Fibroblast of lung (primary cell): ENCODE results near the gene PKD2L1. TPM values are rescaled to one million over a fixed set of nuclear protein-coding genes. Genes with fewer than 3 reads are reported as not detected.

Experiments used
- DNase-seq, 2 donors: peaks; one replicate each; pipeline versions ENCODE4 v3.0.0 to v3.0.0-alpha.2; 2010; ENCODE audit warnings: low read depth in 2 of 2
- H2AFZ ChIP-seq: 2 replicates; pipeline ENCODE4 v1.5.1; 2012; ENCODE audit warnings: low read length, control low read depth, inconsistent platforms
- H3K27ac ChIP-seq: 2 replicates; pipeline ENCODE4 v1.5.1; 2011; ENCODE audit warnings: low read length, control low read depth; ENCODE audit not compliant: insufficient read depth
- H3K27me3 ChIP-seq: 2 replicates; pipeline ENCODE4 v1.5.1; 2011; ENCODE audit warnings: mild to moderate bottlenecking, low read length; ENCODE audit not compliant: control insufficient read depth, insufficient read depth
- H3K36me3 ChIP-seq: 2 replicates; pipeline ENCODE4 v1.5.1; 2011; ENCODE audit warnings: low read length; ENCODE audit not compliant: control insufficient read depth, insufficient read depth
- H3K4me1 ChIP-seq: 2 replicates; pipeline ENCODE4 v1.5.1; 2011; ENCODE audit warnings: low read length; ENCODE audit not compliant: control insufficient read depth, insufficient read depth; ENCODE audit errors: extremely low read depth
- H3K4me2 ChIP-seq: 2 replicates; pipeline ENCODE4 v1.5.1; 2011; ENCODE audit warnings: low read length, control low read depth; ENCODE audit not compliant: insufficient read depth; ENCODE audit errors: extremely low read depth
- H3K4me3 ChIP-seq, 4 experiments: fragments of 200-600 bp in 1 of 4; sonication (generic) in 1 of 4; replicated peaks in 1 of 4; 2 replicates each; pipeline ENCODE4 v1.5.1; 2011 to 2016; ENCODE audit warnings: low read length in 4 of 4, low read depth in 3 of 4, mild to moderate bottlenecking in 3 of 4, control low read depth in 2 of 4, inconsistent platforms in 1 of 4, mixed read lengths in 1 of 4; ENCODE audit not compliant: insufficient read depth in 1 of 4; ENCODE audit errors: control extremely low read depth in 1 of 4
- H3K79me2 ChIP-seq: 2 replicates; pipeline ENCODE4 v1.5.1; 2012; ENCODE audit warnings: mild to moderate bottlenecking, low read length, inconsistent platforms; ENCODE audit not compliant: control insufficient read depth, insufficient read depth
- H3K9ac ChIP-seq: 2 replicates; pipeline ENCODE4 v1.5.1; 2011; ENCODE audit warnings: mild to moderate bottlenecking, low read length, control low read depth; ENCODE audit not compliant: insufficient read depth
- H3K9me3 ChIP-seq: 2 replicates; pipeline ENCODE4 v1.5.1; 2012; ENCODE audit warnings: low read depth, low read length; ENCODE audit not compliant: control insufficient read depth, insufficient read depth
- H4K20me1 ChIP-seq: 2 replicates; pipeline ENCODE4 v1.5.1; 2011; ENCODE audit warnings: low read length; ENCODE audit not compliant: control insufficient read depth, insufficient read depth; ENCODE audit errors: extremely low read depth
- EZH2 ChIP-seq: IDR thresholded peaks from 2 replicates; pipeline ENCODE4 v1.5.1; 2012; ENCODE audit warnings: low read length, control low read depth, mild to moderate bottlenecking; ENCODE audit errors: missing control alignments
- polyA plus RNA-seq, 2 donors: library from polyadenylated mRNA; depleted of rRNA in 1 of 2; stranded (reverse) in 1 of 2; unstranded in 1 of 2; fragments of >200 nt; gene quantifications; 2 replicates each; pipeline ENCODE4 v1.2.1, GENCODE V29; 2011 to 2012; ENCODE audit warnings: missing spikeins in 1 of 2
- total RNA-seq: library from RNA; depleted of rRNA; stranded (reverse); fragments of >200 nt; gene quantifications from 2 replicates; pipeline ENCODE4 v1.2.1, GENCODE V29; 2014
- TF ChIP-seq, protein P1 (sequence below), 2 donors: IDR thresholded peaks in 1 of 2; conservative IDR thresholded peaks in 1 of 2; 1 replicate in 1 of 2; 2 replicates in 1 of 2; pipeline ENCODE4 v1.5.1; 2011 to 2012; ENCODE audit warnings: low read length in 2 of 2, control low read depth in 1 of 2, inconsistent platforms in 1 of 2, low read depth in 1 of 2, mild to moderate bottlenecking in 1 of 2

PKD2L1 gene
- total and polyA plus RNA-seq, 2 donors (not counting 1 experiment from before 2014, with no cell fraction given) = not detected

DNA sequence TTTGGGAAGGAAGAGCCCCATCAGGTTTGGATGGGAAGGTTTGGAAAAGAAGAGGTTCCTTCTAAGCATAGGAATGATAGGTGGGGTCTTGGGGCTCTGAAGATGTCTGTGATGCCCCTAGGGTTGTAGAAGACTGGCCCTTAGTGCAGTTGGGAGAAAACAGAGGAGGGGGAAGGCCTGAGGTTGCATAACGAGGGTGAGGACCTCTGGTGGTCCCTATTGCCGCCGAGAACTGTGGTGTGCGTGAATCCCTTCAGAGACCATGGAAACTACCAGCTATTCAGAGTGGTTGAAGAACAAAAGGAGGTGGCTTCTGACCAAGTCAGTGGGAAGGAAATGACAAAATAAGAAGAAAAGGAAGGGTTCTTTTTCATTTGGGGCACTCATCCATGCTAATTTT lies 3.1 kb upstream of the PKD2L1 start:
- Histone ChIP-seq H4K20me1 (no peaks in the 10 kb centered on the region), H3K27ac (no peak overlapping the region), H3K4me2 (no peak overlapping the region), H3K27me3 (peaks cover 32% of the 10 kb centered on the region), H3K79me2 (no peaks in the 10 kb centered on the region), H3K9me3 (no peaks in the 10 kb centered on the region), H3K9ac (no peak overlapping the region), H3K36me3 (no peaks in the 10 kb centered on the region), H3K4me1 (no peaks in the 10 kb centered on the region), H2AFZ (no peak overlapping the region), H3K4me3 (no peak overlapping the region)
- no peak for TF ChIP-seq EZH2
- TF ChIP-seq, protein P1, sequence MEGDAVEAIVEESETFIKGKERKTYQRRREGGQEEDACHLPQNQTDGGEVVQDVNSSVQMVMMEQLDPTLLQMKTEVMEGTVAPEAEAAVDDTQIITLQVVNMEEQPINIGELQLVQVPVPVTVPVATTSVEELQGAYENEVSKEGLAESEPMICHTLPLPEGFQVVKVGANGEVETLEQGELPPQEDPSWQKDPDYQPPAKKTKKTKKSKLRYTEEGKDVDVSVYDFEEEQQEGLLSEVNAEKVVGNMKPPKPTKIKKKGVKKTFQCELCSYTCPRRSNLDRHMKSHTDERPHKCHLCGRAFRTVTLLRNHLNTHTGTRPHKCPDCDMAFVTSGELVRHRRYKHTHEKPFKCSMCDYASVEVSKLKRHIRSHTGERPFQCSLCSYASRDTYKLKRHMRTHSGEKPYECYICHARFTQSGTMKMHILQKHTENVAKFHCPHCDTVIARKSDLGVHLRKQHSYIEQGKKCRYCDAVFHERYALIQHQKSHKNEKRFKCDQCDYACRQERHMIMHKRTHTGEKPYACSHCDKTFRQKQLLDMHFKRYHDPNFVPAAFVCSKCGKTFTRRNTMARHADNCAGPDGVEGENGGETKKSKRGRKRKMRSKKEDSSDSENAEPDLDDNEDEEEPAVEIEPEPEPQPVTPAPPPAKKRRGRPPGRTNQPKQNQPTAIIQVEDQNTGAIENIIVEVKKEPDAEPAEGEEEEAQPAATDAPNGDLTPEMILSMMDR (conservative IDR thresholded peaks at IDR 0.05 in 1 of 2, IDR thresholded peaks at IDR 0.05 in 1 of 2; ENCODE audit: low read depth in 1 of 2, low read length in 2 of 2) = no peak
- DNase-seq = no peak

- no peak for DNase-seq
- H3K27me3 ChIP-seq = peaks cover 48% of the 10 kb centered on the region
Observed at GRCh38 chr10:100328198-100328597, 1.8 kb downstream of the PKD2L1 start.

DNA sequence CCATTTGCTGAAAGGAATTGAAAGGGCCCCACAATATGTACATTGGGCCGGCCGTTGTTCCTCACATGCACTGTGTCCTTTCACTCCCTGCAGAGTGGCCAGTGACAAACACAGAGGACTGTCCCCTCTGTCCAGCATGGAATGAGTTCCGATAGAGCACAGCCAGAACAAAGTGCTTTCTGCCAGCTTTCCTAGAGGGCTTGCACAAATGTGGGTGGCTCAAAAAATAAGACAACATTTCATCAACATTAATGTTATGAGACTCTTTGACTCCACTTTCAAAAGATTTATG lies 2.4 kb downstream of the PKD2L1 start:
- Histone ChIP-seq H3K4me1 (no peaks in the 10 kb centered on the region), H3K27me3 (peaks cover 45% of the 10 kb centered on the region), H4K20me1 (no peaks in the 10 kb centered on the region), H3K4me2 (no peak overlapping the region), H3K9me3 (no peaks in the 10 kb centered on the region), H3K36me3 (no peaks in the 10 kb centered on the region), H3K27ac (no peak overlapping the region), H2AFZ (no peak overlapping the region), H3K4me3 (no peak overlapping the region), H3K9ac (no peak overlapping the region), H3K79me2 (no peaks in the 10 kb centered on the region)
- TF ChIP-seq EZH2 = no peak
- TF ChIP-seq, protein P1 (conservative IDR thresholded peaks at IDR 0.05 in 1 of 2, IDR thresholded peaks at IDR 0.05 in 1 of 2; ENCODE audit: low read depth in 1 of 2, low read length in 2 of 2) = no peak
- DNase-seq = no peak

More at GRCh38 chr10:100328198-100328597, 1.8 kb downstream of the PKD2L1 start:
- Histone ChIP-seq H3K4me2 (no peak overlapping the region), H3K4me3 (no peak overlapping the region), H3K9me3 (no peaks in the 10 kb centered on the region), H2AFZ (no peak overlapping the region), H3K79me2 (no peaks in the 10 kb centered on the region), H3K27ac (no peak overlapping the region), H3K9ac (no peak overlapping the region), H3K36me3 (no peaks in the 10 kb centered on the region), H3K4me1 (no peaks in the 10 kb centered on the region), H4K20me1 (no peaks in the 10 kb centered on the region)
- TF ChIP-seq, protein P1 (conservative IDR thresholded peaks at IDR 0.05 in 1 of 2, IDR thresholded peaks at IDR 0.05 in 1 of 2; ENCODE audit: low read depth in 1 of 2, low read length in 2 of 2) = no peak
- TF ChIP-seq EZH2 = no peak
